Heart right ventricle (tissue), 16 donors: ENCODE data around the gene ACYP1. TPM values are rescaled to one million over a fixed set of nuclear protein-coding genes. Genes with fewer than 3 reads are reported as not detected.

Experiments used
- ATAC-seq, 8 donors: fragments of 200-7000 bp; cut with Tn5 transposase; one replicate each; pipeline ENCODE4 v1.9.1; 2020; ENCODE audit warnings: mild to moderate bottlenecking in 8 of 8, moderate library complexity in 8 of 8, moderate number of reproducible peaks in 1 of 8
- DNase-seq, 2 donors: peaks; one replicate each; pipeline ENCODE4 v3.0.0-alpha.2; 2020
- H3K27ac ChIP-seq, 10 donors: fragments of 200-600 bp; sonication (generic) in 2 of 10; one replicate each; pipeline versions ENCODE4 v1.5.0 to v1.8.0; 2020 to 2022; ENCODE audit warnings: mild to moderate bottlenecking in 3 of 10
- H3K27me3 ChIP-seq, 7 donors: fragments of 200-600 bp; one replicate each; pipeline ENCODE4 v1.8.0; 2021 to 2022; ENCODE audit warnings: mild to moderate bottlenecking in 2 of 7
- H3K36me3 ChIP-seq, 9 donors: fragments of 200-600 bp; sonication (generic) in 1 of 9; one replicate each; pipeline versions ENCODE4 v1.5.0 to v1.8.0; 2020 to 2022; ENCODE audit warnings: mild to moderate bottlenecking in 2 of 9
- H3K4me1 ChIP-seq, 9 donors: fragments of 200-600 bp; sonication (generic) in 1 of 9; one replicate each; pipeline versions ENCODE4 v1.5.0 to v1.8.0; 2020 to 2022; ENCODE audit warnings: mild to moderate bottlenecking in 4 of 9
- H3K4me3 ChIP-seq, 10 donors: fragments of 200-600 bp; sonication (generic) in 2 of 10; one replicate each; pipeline versions ENCODE4 v1.5.0 to v1.8.0; 2020 to 2022; ENCODE audit warnings: mild to moderate bottlenecking in 7 of 10, moderate library complexity in 2 of 10
- H3K9me3 ChIP-seq, 11 donors: fragments of 200-600 bp in 10 of 11; sonication (generic) in 2 of 11; one replicate each; pipeline versions ENCODE4 v1.5.0 to v1.8.0; 2013 to 2022; ENCODE audit warnings: mild to moderate bottlenecking in 2 of 11, control low read depth in 1 of 11, moderate library complexity in 1 of 11
- WGBS, 2 donors: extraction: QIAGEN DNeasy Blood & Tissue Kit; methylation state at CpG; one replicate each; pipeline ENCODE4 v1.1.7; 2013; ENCODE audit warnings: inconsistent platforms in 1 of 2; 5-methylcytosine and 5-hydroxymethylcytosine counted together
- intact Hi-C, 10 donors: fragments of 100-400 bp; cut with DNase I; formaldehyde crosslinking; loops; one replicate each; pipeline versions ENCODE4 v1.11.1 to v1.14.2; 2022
- polyA plus RNA-seq, 2 donors: library from polyadenylated mRNA; stranded (reverse); fragments of 200-250 nt; gene quantifications; one replicate each; pipeline ENCODE4 v1.2.3, GENCODE V29; 2013
- total RNA-seq, 10 donors: library from RNA; stranded (reverse); fragmentation: NEBNext Ultra II Directional in 3 of 10; extraction: Animal tissue kit (Norgen Biotek cat#: 25700) in 3 of 10; gene quantifications; one replicate each; pipeline versions ENCODE4 v1.2.1 to v1.2.4, GENCODE V29; 2021 to 2023
- TF ChIP-seq, protein P1 (sequence below), 9 donors: fragments of 200-600 bp; sonication (generic) in 2 of 9; IDR thresholded peaks; one replicate each; pipeline versions ENCODE4 v1.5.0 to v1.8.0; 2021 to 2022; ENCODE audit warnings: antibody characterized with exemption in 9 of 9, mild to moderate bottlenecking in 5 of 9, moderate library complexity in 1 of 9
- donor health status: Arrhythmogenic right ventricular cardiomyopathy.
- donor health status: ischemic (EF 13 %, LVEDD 7.1; RV severe dilation, severe dysfunction).
- donor health status: healthy with polysubstance abuse.
- donor health status: DM: no; HTN: yes; CAD: no.
- donor health status: DM: no; HTN: no; CAD: no.
- donor health status: ischemic (EF 25% LVEDD 6.9; RV normal size, moderate dysfunction).
- donor health status: ischemic (EF 25% LVEDD 5.7; RV mildly dilated, moderate dysfunction).
- donor health status: healthy.
- donor health status: DM: yes; HTN: yes; CAD: no.
- donor health status: Ischemic cardiomyopathy.
- donor health status: ischemic (EF 35%, LVEDD 5.7; RV mildly dilated, moderate dysfunction).
- donor health status: nonischemic (EF 11% LVEDD 7.7; RV severe dilation, severe dysfunction).
- donor health status: DM: yes; HTN: yes; CAD: no.
- donor health status: PGD.
- donor health status: ischemic (EF 29% LVEDD 5.4; RV normal size, mild dysfunction).
- donor health status: nonischemic (EF 23%, LVEDD 6.1; RV moderate dilation, normal function).

Gene ACYP1
- total and polyA plus RNA-seq, 12 donors, result 7.9 to 34.9 (median 10.1) TPM

- H3K27me3 ChIP-seq, result no peaks in the 10 kb centered on the region
- peaks cover 0 to 7% (median 0%) of the 10 kb centered on the region in 9 donors for H3K36me3 ChIP-seq
- H3K27ac ChIP-seq, result peak overlapping the region in 9 of 10 donors; percentile 87 to 93 (median 91)
- peak overlapping the region; percentile 47 to 74 (median 66) for H3K4me3 ChIP-seq
- intact Hi-C loops, result loop anchor here in 2 of 10 donors (2.0 to 10.0 kb wide), 2 partner anchors 17 to 47 kb away; partner anchors contain the start of genes EIF2B2 (in 1 of the 2) and ZC2HC1C (in 1 of the 2)
- DNase-seq, result no peak
- H3K4me1 ChIP-seq, result peaks cover 0 to 31% (median 18%) of the 10 kb centered on the region in 9 donors
- ATAC-seq, result peak in 1 of 8 donors; percentile 3
- TF ChIP-seq, protein P1, sequence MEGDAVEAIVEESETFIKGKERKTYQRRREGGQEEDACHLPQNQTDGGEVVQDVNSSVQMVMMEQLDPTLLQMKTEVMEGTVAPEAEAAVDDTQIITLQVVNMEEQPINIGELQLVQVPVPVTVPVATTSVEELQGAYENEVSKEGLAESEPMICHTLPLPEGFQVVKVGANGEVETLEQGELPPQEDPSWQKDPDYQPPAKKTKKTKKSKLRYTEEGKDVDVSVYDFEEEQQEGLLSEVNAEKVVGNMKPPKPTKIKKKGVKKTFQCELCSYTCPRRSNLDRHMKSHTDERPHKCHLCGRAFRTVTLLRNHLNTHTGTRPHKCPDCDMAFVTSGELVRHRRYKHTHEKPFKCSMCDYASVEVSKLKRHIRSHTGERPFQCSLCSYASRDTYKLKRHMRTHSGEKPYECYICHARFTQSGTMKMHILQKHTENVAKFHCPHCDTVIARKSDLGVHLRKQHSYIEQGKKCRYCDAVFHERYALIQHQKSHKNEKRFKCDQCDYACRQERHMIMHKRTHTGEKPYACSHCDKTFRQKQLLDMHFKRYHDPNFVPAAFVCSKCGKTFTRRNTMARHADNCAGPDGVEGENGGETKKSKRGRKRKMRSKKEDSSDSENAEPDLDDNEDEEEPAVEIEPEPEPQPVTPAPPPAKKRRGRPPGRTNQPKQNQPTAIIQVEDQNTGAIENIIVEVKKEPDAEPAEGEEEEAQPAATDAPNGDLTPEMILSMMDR (IDR thresholded peaks at IDR 0.05), result no peak
- no peaks in the 10 kb centered on the region for H3K9me3 ChIP-seq
- WGBS, 2 donors, result 30 to 31% methylated on average over 5 of the region's 5 CpGs
Measured at GRCh38 chr14:75051556-75051899, 12.3 kb downstream of the ACYP1 start.

GRCh38 chr14:75050852-75051555 is 12.8 kb downstream of the ACYP1 start, which contains the start of gene MLH3:
TSS of gene MLH3 (minus strand) at chr14:75051467. CDS start at chr14:75049655, 1,812 bp downstream.
- no peaks in the 10 kb centered on the region for H3K9me3 ChIP-seq
- intact Hi-C loops, result loop anchor here in 2 of 10 donors (2.0 to 10.0 kb wide), 2 partner anchors 18 to 46 kb away; partner anchors contain the start of genes EIF2B2 (in 1 of the 2) and ZC2HC1C (in 1 of the 2)
- WGBS, 2 donors, result 0 to 1% methylated on average over 57 to 59 of the region's 59 CpGs

DNA sequence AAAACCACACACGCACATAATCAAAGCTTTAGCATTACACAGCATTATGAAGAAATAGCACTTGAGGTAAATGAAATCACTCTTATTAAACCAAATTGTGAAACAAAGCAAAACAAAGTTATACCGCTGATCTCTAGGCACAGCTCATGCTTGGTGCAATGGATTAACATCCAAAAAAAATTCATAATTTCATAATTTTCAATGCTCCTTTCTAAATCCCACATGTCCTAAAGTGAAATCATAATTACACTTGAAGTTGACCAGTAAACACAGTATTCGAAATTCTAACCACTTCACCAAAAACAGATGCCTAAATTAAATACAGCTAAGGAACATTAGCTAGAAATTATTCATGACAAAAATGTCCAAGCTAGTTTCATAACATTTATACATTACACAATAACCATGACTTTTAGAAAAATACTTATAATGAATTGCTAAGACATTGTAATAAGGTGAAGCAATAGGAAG is 14.1 kb downstream of the ACYP1 start:
- Histone ChIP-seq H3K9me3 (no peaks in the 10 kb centered on the region), H3K36me3 (peaks cover 0 to 7% (median 0%) of the 10 kb centered on the region in 9 donors), H3K4me1 (peaks cover 0 to 48% (median 27%) of the 10 kb centered on the region in 9 donors), H3K4me3 (peak overlapping the region in 1 of 10 donors; percentile 74), H3K27ac (peak overlapping the region in 5 of 10 donors; percentile 10 to 93 (median 92)), H3K27me3 (no peaks in the 10 kb centered on the region)
- DNase-seq (no peak), ATAC-seq (no peak)
- WGBS, 2 donors, result 84 to 94% methylated on average over 3 of the region's 3 CpGs
- TF ChIP-seq, protein P1 (IDR thresholded peaks at IDR 0.05), result no peak
- intact Hi-C loops, result loop anchor here in 2 of 10 donors (2.0 to 10.0 kb wide), 2 partner anchors 19 to 45 kb away; partner anchors contain the start of genes EIF2B2 (in 1 of the 2) and ZC2HC1C (in 1 of the 2)

More at GRCh38 chr14:75050852-75051555, 12.8 kb downstream of the ACYP1 start, which contains the start of gene MLH3:
- no peaks in the 10 kb centered on the region for H3K27me3 ChIP-seq
- H3K4me3 ChIP-seq, result peak within 1 kb of the TSS; percentile 47 to 74 (median 66)
- peaks cover 0 to 7% (median 0%) of the 10 kb centered on the region in 9 donors for H3K36me3 ChIP-seq
- peak; percentile 81 to 89 for DNase-seq
- TF ChIP-seq, protein P1 (IDR thresholded peaks at IDR 0.05), result peak in 3 of 9 donors; percentile 13 to 21 (median 14)
- peaks cover 0 to 36% (median 21%) of the 10 kb centered on the region in 9 donors for H3K4me1 ChIP-seq
- peak; percentile 89 to 97 (median 95) for ATAC-seq
- peak within 1 kb of the TSS; percentile 80 to 93 (median 90) for H3K27ac ChIP-seq

GRCh38 chr14:75049136-75049535 is 14.7 kb downstream of the ACYP1 start:
- Histone ChIP-seq H3K4me1 (peaks cover 0 to 55% (median 34%) of the 10 kb centered on the region in 9 donors), H3K9me3 (no peaks in the 10 kb centered on the region), H3K36me3 (peaks cover 0 to 11% (median 0%) of the 10 kb centered on the region in 9 donors), H3K27ac (peak overlapping the region in 4 of 10 donors; percentile 6 to 55 (median 28)), H3K27me3 (no peaks in the 10 kb centered on the region), H3K4me3 (no peak overlapping the region)
- TF ChIP-seq, protein P1 (IDR thresholded peaks at IDR 0.05), result no peak
- peak in 3 of 8 donors; percentile 3 to 12 (median 3) for ATAC-seq
- DNase-seq, result no peak
- intact Hi-C loops, result no loop called here
- 72 to 82% methylated on average over 5 of the region's 5 CpGs for WGBS, 2 donors
